PFSK-1 (cell line): Measurements from ENCODE around the gene GABRB3.

Experiments used
- FOXP2 ChIP-seq: optimal IDR thresholded peaks from 2 replicates; pipeline ENCODE3; 2011; ENCODE audit warnings: borderline replicate concordance, control low read depth, inconsistent platforms; ENCODE audit not compliant: insufficient read depth; ENCODE audit errors: extremely low read length, extremely low read depth
- POLR2AphosphoS5 ChIP-seq: IDR thresholded peaks from 2 replicates; pipeline ENCODE4 v1.6.1; 2012; ENCODE audit warnings: low read depth, mild to moderate bottlenecking, control low read depth, low read length, moderate library complexity
- SIN3A ChIP-seq: IDR thresholded peaks from 2 replicates; pipeline ENCODE4 v1.6.1; 2012; ENCODE audit warnings: mild to moderate bottlenecking, low read length, moderate library complexity, borderline replicate concordance; ENCODE audit not compliant: insufficient read depth
- TAF1 ChIP-seq: IDR thresholded peaks from 2 replicates; pipeline ENCODE4 v1.6.1; 2012; ENCODE audit warnings: low read length, control low read depth, borderline replicate concordance; ENCODE audit not compliant: insufficient read depth
- TF ChIP-seq, protein P1 (sequence below), 2 experiments: IDR thresholded peaks; 2 replicates each; pipeline versions ENCODE4 v1.6.1 to v1.8.0; 2011 to 2012; ENCODE audit warnings: low read depth in 2 of 2, low read length in 2 of 2, control low read depth in 1 of 2, inconsistent platforms in 1 of 2, mild to moderate bottlenecking in 1 of 2, moderate library complexity in 1 of 2; ENCODE audit not compliant: insufficient read depth in 1 of 2

GABRB3 gene

DNA sequence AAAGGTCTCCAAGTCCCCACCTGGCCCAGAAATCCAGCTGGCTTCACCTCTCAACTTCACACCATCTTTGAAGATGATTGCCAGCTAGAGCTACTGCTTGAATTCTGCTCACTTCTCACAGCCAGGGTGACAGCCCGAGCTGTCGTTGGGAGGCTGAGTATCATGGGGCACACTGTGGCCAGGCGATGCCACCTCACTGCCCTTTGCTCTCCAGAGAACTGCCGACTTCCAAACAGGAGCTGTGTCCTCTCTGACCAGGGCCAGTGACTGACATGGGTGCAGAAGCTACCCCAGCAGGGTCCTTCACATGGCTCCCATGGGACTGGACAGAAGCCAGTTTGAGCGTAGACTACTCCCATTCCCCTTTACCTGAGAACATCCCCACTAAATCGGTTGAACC, 254.0 kb downstream of the GABRB3 start:
- no peak for TF ChIP-seq FOXP2
- no peak for TF ChIP-seq SIN3A
- TF ChIP-seq, protein P1, sequence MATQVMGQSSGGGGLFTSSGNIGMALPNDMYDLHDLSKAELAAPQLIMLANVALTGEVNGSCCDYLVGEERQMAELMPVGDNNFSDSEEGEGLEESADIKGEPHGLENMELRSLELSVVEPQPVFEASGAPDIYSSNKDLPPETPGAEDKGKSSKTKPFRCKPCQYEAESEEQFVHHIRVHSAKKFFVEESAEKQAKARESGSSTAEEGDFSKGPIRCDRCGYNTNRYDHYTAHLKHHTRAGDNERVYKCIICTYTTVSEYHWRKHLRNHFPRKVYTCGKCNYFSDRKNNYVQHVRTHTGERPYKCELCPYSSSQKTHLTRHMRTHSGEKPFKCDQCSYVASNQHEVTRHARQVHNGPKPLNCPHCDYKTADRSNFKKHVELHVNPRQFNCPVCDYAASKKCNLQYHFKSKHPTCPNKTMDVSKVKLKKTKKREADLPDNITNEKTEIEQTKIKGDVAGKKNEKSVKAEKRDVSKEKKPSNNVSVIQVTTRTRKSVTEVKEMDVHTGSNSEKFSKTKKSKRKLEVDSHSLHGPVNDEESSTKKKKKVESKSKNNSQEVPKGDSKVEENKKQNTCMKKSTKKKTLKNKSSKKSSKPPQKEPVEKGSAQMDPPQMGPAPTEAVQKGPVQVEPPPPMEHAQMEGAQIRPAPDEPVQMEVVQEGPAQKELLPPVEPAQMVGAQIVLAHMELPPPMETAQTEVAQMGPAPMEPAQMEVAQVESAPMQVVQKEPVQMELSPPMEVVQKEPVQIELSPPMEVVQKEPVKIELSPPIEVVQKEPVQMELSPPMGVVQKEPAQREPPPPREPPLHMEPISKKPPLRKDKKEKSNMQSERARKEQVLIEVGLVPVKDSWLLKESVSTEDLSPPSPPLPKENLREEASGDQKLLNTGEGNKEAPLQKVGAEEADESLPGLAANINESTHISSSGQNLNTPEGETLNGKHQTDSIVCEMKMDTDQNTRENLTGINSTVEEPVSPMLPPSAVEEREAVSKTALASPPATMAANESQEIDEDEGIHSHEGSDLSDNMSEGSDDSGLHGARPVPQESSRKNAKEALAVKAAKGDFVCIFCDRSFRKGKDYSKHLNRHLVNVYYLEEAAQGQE (IDR thresholded peaks at IDR 0.05; ENCODE audit: insufficient read depth in 1 of 2, low read depth in 2 of 2, low read length in 2 of 2), result no peak
- TF ChIP-seq TAF1, result no peak
- no peak for TF ChIP-seq POLR2AphosphoS5

DNA sequence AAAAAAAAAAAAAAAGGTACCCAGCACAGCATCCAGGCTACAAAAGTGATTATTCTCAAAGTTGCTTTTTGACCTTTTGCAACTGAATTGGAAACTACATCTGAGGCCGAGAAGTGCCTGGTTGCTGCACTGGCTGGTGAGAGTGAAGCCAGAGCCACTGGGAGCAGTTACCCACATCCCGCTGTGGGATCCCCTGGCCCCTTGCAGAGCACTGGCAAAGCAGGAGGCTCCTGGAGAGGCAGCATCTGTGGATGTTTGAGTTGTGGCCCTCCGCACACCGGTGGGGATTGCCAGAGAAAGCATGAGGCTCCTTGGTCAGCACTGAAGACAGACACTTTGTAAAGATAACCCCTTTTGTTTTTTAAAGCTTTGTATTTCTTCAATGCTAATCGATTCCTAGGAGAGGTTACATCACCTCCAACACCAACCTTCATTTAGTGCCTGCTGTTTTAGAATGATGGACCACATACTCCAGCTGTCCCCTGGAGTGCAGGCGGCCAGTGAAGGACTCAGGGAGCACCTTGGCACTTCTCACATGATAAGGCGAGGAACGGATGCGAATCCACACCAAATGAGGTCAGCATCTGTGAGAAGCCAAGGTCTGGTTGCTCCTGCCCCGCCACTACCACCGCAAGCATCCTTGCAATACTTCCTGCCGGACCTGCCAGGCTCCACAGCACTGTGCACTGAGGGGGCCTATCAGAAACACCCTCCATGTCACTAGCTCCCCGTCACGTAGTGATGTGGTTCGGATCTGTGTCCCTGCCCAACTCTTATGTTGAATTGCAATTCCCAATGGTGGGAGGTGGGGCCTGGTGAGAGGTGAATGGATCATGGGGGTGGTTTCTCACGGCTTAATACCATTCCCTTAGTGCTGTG, 256.5 kb downstream of the GABRB3 start:
- TF ChIP-seq FOXP2 (no peak), POLR2AphosphoS5 (no peak), SIN3A (no peak), TAF1 (no peak)
- TF ChIP-seq, protein P1 (IDR thresholded peaks at IDR 0.05; ENCODE audit: insufficient read depth in 1 of 2, low read depth in 2 of 2, low read length in 2 of 2), result no peak

DNA sequence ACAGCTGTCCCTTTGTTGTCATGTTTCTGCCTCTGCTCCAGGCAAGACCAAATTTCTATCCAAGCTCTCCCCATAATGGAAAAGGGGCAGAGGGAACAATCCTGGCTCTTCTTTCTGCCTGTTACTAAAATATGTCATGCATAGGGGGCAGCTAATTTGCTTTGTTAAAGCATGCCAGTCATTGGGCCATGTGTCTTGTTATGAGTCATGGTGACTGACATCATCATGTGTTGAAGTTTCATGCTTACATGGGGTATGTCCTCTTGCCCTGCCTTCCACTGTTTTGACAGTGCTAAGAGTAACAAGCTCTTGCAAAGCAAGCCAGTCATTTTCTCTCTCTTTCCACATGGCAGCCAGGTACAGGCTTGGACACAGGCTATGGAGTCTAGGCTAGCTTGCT, 268.9 kb downstream of the GABRB3 start:
- TF ChIP-seq POLR2AphosphoS5 (no peak), SIN3A (no peak), FOXP2 (no peak), TAF1 (no peak)
- TF ChIP-seq, protein P1 (IDR thresholded peaks at IDR 0.05; ENCODE audit: insufficient read depth in 1 of 2, low read depth in 2 of 2, low read length in 2 of 2), result no peak
